GM19452 (cell line): Measurements from ENCODE around the gene ENPP5.
"Not testable (repeated sequence)": the region's sequence is repeated elsewhere in the genome, so short reads cannot be mapped to it uniquely, and the experiment has no call there.

Experiments
- ATAC-seq: cut with Tn5 transposase; IDR thresholded peaks from one replicate; pipeline ENCODE4 v1.9.1; 2021; ENCODE audit not compliant: unreplicated experiment

The ENPP5 gene

DNA sequence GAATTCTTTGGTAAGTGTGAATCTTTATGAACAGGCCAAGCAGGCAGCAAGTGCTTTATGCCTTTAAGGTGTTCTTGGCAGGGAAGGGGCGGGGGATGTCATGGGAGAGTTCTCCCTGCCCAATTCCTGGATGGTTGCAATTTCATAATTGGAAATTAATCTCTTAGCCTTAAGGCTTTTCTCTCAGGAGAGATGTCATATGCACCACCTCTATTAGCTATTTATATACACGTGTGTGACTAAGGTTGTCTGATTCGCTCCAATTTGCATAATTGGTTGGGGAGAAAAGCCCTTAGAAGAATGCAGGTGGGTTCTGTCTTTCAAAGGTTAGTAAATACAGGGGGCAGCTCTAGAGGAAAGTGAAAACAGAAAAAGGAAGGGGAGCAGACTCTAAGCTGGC, 5.2 kb upstream of the ENPP5 start:
- no peak for ATAC-seq

DNA sequence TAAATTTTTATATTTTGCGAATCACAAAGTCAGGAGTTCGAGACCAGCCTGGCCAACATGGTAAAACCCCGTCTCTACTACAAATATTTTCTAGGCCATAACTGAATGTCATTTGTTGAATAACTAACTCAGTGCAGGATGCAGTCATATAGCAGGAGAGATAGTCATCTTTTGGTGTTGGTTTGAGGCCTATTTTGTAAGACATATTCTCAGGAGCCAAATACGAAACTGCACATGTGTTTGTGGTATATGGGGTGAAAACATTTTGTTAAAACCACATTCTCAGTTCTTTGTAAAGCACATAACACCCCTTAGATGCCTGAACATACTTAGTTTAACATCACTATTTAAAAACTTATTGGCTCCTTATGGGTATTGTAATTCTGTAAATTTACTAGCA, 4.7 kb upstream of the ENPP5 start:
- peak; percentile 79 for ATAC-seq

DNA sequence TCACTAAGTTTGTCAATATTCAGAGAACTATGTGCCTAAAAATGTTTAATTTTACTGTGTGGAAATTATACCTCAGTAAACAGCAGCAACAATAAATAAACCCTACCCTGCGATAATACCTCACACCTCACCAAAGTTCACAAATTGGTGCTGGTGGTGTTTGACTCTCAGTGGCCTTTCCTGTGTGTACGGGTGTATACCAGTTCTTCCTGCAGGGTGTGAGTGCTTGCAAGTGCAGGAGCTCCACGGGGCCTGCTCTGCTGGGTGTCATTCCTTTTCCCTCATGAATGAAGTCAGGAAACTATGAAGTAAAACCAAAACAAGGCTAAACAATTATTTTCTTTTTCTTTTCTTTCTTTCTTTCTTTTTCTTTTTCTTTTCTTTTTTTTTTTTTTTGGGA, 4.1 kb upstream of the ENPP5 start:
- ATAC-seq, result no peak

DNA sequence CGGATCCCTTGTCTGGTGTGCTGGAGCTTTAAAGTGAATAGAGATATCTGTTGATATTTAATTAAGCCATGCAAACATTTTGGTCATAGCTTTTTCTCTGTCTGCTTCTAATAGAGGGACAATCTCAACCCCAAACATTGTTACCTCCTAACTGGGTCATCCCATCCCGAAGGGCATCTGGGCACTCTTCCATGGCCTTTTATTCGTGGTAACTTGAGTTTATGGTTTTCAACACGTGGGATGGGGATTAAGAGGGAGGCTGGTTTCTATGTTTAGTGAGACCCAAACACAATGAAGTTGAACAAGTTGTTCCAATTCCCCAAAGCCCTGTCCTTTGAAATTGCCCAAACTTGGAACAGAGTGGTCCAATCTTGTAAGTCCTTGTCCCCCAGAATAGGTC, 1.4 kb upstream of the ENPP5 start:
- no peak for ATAC-seq

DNA sequence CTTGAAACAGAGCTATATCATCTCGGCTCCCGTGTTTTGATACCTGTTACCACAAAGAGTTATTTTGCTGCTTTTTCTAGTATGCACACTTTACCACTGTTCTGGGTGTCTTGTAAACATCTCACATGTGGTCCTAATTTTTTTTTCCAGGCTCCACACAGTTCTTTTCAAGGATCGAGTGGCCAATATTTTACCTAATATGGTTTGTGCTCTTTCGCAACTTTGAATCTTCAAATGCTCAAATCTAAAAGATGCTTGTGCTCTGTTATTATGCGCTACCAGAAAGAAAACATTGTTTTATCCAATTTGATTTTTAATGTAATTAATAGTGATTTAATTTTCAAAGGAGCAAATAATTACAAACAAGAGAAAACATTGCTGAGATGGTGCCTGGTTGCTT, 10.7 kb downstream of the ENPP5 start:
- no peak for ATAC-seq

DNA sequence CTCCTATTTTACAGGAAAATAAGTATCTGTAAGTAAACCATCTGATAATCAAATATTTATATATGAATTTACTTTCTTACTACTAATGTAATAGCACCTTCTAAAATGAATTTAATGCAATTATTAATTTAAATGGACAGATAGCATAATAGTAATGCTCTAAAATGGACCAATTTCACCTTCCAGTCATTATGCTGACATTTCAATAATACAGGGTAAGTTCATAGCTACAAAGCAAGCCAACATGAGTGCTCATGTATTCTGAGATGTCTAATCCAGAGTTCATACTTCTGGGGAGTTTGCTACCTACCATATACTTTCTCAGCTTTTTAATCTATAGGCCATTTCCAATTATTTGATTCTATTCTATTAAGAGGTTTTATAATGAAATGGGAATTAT, 11.6 kb downstream of the ENPP5 start:
- no peak for ATAC-seq

DNA sequence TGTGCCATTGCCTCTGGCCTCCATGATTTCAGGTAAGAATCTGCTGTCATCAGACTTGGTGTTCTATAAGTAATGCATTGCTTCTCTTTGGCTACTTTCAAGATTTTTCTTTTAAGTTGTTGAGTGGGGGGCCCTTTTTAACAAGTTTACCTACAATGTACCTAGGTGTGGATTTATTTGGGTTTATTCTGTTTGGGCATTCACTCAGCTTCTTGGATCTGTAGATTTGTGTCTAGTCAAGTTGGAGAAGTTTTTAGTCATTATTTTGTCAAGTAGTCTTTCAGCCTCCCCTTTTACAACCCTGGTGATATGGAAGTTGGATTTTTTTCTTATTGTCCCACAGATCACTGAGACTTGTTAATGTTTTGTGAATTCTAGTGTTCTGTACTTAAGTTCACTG, 14.1 kb downstream of the ENPP5 start:
- ATAC-seq, result no peak

DNA sequence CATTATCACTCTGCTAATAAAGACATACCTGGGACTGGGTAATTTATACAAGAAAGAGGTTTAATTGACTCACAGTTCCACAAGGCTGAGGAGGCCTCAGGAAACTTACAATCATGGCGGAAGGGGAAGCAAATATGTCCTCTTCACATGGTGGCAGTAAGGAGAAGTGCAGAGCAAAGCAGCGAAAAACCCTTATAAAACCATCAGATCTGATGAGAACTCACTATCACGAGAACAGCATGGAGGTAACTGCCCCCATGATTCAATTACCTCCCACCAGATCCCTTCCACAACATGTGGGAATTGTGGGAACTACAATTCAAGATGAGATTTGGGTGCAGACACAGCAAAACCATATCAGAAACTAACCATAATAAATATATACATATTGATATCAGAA, 21.7 kb downstream of the ENPP5 start:
- not testable (repeated sequence) for ATAC-seq

DNA sequence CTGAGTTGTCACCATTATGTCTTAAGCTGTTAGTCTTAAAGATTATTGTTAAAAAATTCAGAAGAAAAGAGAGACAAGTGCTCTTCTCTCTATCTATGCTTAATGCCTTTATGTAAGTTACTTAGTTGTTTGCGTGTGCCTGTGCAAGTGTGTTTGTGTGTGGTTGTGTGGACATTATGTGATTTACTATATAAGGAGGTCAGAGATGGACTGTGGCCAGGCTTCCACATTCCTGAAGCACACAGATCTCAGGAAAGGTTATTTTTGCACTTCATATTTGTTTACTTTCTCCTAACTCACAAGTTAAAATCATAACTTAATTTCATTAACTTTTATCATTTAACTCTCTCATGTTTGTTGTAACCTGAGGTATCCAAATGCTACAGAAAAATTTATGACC, 26.5 kb downstream of the ENPP5 start:
- no peak for ATAC-seq

DNA sequence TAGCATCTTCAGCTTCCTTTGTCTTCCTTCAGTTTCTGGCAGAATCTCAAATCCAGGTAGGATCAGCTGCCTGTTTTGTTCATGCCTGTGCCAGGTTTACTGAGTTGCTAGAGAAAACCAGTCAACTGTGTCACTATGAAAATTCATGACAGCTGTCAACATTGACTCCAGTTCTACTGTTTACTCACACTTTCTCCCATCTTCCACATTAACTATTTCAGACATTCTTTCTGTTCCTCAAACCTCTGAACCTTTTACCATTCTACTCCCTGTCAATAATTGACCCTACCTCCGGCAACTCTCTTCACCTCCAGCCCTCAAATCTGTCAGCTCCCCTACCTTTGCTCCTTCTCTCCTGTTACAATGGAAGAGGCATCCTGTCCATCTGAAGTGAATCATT, 32.5 kb downstream of the ENPP5 start:
- peak; percentile 87 for ATAC-seq

DNA sequence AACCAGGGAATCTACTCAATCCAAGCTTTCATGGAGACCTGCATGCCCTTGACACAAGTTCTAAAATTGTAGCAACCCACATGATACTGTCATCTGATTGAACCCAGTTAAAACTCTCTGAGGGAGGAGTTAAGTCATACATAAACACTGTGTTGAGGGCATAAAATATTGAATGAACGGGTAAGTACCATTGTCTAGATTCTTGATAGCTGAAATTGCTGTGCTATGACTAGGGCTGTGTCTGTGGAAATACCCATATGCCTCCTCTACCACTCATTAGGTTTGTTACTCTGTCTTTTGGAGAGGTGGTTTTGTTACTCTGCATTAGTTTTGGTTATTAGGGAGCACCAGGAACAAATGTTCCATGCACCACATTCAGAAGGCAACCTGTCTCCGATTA, 33.4 kb downstream of the ENPP5 start:
- ATAC-seq, result no peak

DNA sequence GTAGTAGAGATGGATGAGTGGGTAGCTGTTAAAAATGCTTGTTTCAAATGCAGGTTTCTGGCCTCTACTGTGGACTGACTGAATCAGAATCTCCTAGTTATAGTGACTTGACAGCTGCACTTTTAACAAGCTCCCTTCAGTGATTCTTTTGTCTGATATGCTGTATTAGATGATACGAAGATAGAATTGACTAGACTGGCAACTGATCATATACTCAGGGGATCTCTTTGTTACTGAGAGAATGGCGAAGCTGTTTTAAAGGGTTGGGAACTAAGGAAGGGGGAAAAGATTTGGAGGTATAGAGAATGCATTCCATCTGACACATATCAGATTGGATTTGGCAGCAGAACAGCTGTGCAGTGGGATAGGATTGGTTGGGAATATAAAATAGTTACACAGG, 33.9 kb downstream of the ENPP5 start:
- ATAC-seq, result no peak

DNA sequence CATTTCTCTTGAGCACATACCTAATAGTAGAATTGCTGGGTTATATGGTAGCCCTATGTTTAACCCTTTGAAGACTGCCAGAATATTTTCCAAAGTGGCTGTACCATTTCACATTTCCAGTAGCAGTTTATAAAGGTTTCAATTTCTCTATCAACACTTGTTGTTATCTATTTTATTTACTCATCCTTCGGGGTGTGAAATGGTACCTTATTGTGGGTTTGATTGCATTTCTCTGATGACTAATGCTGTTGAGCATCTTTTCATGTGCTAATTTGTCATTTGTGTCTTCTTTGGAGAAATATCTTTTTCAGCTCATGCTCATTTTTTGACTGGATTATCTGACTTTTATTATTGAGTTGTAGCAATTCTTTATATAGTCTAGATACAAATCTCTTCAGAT, 35.6 kb downstream of the ENPP5 start:
- no peak for ATAC-seq

DNA sequence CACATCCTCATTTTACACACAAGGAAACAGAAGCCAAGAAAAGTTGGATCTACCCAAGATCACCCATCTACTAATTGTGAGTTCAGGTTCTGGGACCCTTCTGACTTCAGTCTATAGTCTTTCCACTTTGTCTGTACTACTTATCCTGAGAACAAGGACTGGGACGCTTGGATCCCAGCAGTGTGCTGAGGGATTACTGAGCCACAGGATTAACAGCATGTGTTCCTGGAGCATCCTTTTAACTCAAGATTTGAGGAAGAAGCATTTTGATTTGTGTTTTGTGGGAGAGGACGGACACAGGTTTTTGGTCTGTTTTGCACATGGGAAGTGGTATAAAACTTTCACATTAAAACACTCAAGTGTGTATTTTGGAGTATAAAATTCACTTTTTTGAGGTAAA, 36.6 kb downstream of the ENPP5 start:
- ATAC-seq, result no peak

DNA sequence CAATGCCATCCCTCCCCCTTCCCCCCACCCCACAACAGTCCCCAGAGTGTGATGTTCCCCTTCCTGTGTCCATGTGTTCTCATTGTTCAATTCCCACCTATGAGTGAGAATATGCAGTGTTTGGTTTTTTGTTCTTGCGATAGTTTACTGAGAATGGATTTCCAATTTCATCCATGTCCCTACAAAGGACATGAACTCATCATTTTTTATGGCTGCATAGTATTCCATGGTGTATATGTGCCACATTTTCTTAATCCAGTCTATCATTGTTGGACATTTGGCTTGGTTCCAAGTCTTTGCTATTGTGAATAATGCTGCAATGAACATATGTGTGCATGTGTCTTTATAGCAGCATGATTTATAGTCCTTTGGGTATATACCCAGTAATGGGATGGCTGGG, 39.5 kb downstream of the ENPP5 start:
- not testable (repeated sequence) for ATAC-seq

DNA sequence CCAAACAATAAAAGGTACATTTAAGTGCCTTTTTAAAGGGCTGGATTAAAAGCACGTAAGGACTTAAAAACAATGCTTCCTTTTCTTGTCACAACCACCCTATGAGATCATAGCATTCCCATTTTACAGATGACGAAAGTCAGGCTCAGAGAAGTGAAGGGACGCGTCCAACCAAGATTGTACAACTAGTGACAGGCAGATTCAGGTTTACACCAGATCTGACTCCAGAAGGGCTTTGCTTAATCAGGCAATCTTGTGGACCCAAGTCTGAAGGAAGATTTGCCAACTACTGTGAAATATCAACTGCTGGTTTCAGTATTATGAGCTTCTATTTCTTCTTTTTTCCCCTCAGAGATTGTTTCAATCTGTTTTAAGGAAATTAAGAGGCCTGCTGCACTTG, 40.1 kb downstream of the ENPP5 start:
- no peak for ATAC-seq

DNA sequence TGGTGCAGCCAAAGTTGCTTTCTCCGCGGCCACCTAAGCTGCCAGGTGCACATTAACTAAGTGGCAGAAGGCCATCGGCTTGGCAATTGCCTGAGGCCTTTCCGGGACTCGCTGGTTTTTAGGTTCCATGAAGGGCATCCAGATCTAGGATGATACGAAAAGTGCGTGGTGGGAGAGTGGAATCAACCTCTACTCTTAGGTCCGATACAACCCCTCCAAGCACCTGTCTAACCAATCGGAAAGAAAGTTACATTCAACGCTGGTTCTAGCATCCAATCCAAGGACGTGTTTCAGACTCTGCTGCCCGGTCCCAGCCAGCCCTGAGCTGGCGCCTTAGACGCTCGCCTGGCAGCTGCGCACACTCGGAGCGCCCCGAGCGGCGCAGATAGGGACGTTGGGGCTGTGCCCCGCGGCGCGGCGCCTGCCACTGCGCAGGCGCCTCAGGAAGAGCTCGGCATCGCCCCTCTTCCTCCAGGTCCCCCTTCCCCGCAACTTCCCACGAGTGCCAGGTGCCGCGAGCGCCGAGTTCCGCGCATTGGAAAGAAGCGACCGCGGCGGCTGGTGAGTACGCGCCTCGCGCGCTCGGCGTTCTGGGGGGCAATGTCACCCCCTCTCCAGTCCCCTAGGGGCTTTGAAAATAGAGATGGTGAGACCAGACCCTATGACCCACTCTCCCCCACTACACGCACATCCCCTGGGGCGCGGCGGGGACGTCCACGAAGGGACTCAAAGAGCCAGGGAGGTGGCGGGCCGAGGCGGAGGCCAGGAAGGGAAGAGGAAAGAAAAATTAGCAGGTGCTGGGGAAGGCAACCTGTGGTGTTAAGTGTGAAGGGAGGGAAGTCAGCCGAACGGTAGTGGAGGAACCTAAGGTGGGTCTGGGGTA, 40.9 kb downstream of the ENPP5 start, which contains the start of gene ENPP4:
TSS of gene ENPP4 (plus strand) at position 361 of the 883 bp plus-strand sequence. CDS start 9,595 bp downstream, outside the sequence.
- ATAC-seq, result peak; percentile 99

DNA sequence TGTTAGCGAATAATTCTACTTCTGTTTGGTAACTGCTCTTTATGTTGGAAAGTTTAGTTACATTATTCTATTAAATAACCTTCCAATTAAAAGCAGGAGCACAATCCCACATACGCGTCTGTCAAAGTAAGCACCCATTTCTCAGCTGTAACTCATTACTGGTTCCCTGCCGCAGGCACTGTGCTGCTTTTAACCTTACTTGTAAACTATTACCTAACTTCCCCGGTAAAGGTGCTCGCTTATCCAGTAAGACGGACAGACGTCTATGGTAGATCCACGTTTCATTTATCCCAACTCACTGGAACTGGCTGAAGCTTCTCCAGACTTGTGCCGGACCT, 41.5 kb downstream of the ENPP5 start:
- ATAC-seq, result no peak

DNA sequence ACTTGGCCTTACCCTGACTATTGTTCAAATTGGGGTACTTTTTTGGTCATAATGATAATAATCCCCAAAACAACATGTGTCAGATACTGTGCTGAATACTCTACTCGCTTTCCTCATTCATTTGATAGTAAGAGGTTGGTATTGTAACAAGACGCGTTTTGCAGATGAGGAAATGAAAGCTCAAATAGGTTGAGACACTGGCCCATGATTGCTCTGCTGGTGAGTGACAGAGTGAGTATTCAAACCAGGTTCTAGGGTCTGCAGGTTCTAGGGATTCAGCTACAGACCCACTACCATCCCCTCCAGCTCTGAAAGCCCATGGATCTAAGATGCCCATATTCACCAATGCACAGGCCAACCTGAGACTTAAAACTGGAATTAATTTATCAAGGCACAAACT, 42.3 kb downstream of the ENPP5 start:
- no peak for ATAC-seq

DNA sequence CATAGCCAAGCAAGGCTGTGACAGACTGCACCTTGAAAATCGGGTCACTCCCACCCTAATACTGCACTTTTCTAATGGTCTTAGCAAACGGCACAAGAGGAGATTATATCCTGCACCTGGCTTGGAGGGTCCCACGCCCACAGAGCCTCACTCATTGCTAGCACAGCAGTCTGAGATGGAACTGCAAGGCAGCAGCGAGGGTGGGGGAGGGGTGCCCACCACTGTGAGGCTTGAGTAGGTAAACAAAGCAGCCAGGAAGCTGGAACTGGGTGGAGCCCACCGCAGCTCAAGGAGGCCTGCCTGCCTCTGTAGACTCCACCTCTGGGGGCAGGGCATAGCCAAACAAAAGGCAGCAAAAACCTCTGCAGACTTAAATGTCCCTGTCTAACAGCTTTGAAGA, 51.1 kb downstream of the ENPP5 start:
- ATAC-seq, result not testable (repeated sequence)

DNA sequence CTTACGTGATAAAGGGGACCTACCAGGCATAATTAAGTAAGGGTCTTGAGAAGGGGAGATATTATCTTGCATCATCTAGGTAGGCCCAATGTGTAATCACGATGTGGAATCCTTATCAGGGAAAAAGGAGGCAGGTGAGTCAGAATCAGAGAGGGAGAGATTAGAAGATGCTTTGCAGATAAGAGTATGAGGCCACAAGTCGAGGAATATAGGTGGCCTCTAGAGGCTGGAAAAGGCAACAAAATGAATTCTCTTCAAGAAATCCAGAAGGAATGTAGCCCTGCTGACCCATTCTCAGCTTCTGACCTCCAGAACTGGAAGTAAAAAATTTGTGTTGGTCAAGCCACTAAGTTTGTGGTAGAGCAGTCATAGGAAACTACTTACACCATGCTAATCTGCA, 51.9 kb downstream of the ENPP5 start:
- ATAC-seq, result no peak

DNA sequence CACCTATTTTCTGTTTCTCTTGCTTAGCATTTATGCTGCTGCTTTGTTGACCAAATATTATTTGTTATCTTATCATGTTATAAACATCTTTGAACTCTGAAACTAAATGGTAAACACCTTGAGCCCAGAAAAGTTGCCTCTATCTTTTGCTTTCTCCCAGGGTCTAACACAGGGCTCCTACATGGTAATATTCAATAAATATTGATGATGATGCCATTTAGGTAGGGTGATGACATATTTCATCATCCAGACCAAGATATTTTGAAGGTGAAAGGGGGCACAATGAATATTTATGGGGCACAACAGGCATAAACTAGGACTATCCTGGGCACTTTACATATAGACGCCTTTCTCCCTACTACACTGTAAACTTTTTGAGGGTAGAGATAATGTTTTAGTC, 52.6 kb downstream of the ENPP5 start:
- ATAC-seq, result no peak

DNA sequence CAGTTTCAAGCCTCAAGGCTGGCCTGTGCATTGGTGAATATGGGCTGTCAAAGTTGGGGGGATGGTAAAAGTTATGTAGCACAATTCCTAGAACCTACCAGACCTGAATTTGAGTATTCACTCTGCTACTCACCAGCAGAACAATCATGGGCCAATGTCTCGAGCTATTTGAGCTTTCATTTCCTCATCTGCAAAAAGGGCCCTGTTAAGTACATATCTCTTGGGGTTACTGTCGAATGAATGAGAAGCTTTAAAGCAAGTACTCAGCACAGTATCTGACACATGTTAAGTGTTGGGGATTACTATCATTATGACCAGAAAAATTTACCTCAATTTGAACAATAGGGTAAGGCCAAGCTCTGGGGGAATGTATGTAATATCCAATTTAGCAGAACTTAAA, 54.5 kb downstream of the ENPP5 start:
- no peak for ATAC-seq
